Mononuclear cell (primary cell): ENCODE data around the gene ATP8B1. TPM values are rescaled to one million over a fixed set of nuclear protein-coding genes. Genes with fewer than 3 reads are reported as not detected.
"Not testable (repeated sequence)": the region's sequence is repeated elsewhere in the genome, so short reads cannot be mapped to it uniquely, and the experiment has no call there.

Source experiments
- H3K27me3 ChIP-seq: 2 replicates; pipeline ENCODE4 v1.6.0; 2011; ENCODE audit warnings: low read length, control low read depth; ENCODE audit not compliant: insufficient read depth
- H3K4me1 ChIP-seq: 2 replicates; pipeline ENCODE4 v1.5.1; 2011; ENCODE audit warnings: mild to moderate bottlenecking, low read length, control low read depth; ENCODE audit not compliant: insufficient read depth
- H3K4me3 ChIP-seq: 2 replicates; pipeline ENCODE4 v1.5.1; 2011; ENCODE audit warnings: mild to moderate bottlenecking, low read length, moderate library complexity
- H3K9me3 ChIP-seq: 2 replicates; pipeline ENCODE4 v1.5.1; 2011; ENCODE audit warnings: low read depth, mild to moderate bottlenecking, control low read depth, low read length
- total RNA-seq: library from RNA; depleted of rRNA; stranded (reverse); fragments of >200 nt; gene quantifications from one replicate; pipeline ENCODE4 v1.2.3, GENCODE V29; 2012

Gene ATP8B1
- total RNA-seq, 1 donor = not detected

- Histone ChIP-seq H3K4me3 (no peak overlapping the region), H3K9me3 (no peaks in the 10 kb centered on the region), H3K27me3 (no peaks in the 10 kb centered on the region), H3K4me1 (peaks cover 17% of the 10 kb centered on the region)
These were observed 58.9 kb downstream of the ATP8B1 start for GRCh38 chr18:57744211-57744694.

GRCh38 chr18:57743008-57743407 is 60.1 kb downstream of the ATP8B1 start:
- Histone ChIP-seq H3K27me3 (no peaks in the 10 kb centered on the region), H3K4me1 (peaks cover 10% of the 10 kb centered on the region), H3K9me3 (no peaks in the 10 kb centered on the region), H3K4me3 (no peak overlapping the region)

- Histone ChIP-seq H3K4me1 (peaks cover 16% of the 10 kb centered on the region), H3K27me3 (no peaks in the 10 kb centered on the region), H3K4me3 (no peak overlapping the region), H3K9me3 (no peaks in the 10 kb centered on the region)
These were observed 61.8 kb downstream of the ATP8B1 start for GRCh38 chr18:57741273-57741672.

GRCh38 chr18:57738078-57738477 is 65.0 kb downstream of the ATP8B1 start:
- Histone ChIP-seq H3K9me3 (no peaks in the 10 kb centered on the region), H3K27me3 (no peaks in the 10 kb centered on the region), H3K4me1 (peaks cover 16% of the 10 kb centered on the region), H3K4me3 (no peak overlapping the region)

- H3K4me1 ChIP-seq = peaks cover 16% of the 10 kb centered on the region
- H3K27me3 ChIP-seq = no peaks in the 10 kb centered on the region
- H3K4me3 ChIP-seq = no peak overlapping the region
- H3K9me3 ChIP-seq = no peaks in the 10 kb centered on the region
These were observed 65.6 kb downstream of the ATP8B1 start for GRCh38 chr18:57737400-57738060.

- peaks cover 18% of the 10 kb centered on the region for H3K4me1 ChIP-seq
- not testable (repeated sequence) for H3K27me3 ChIP-seq, H3K9me3 ChIP-seq, H3K4me3 ChIP-seq
These were observed 68.1 kb downstream of the ATP8B1 start for GRCh38 chr18:57735042-57735441.

GRCh38 chr18:57733861-57734260 is 69.3 kb downstream of the ATP8B1 start:
- Histone ChIP-seq H3K27me3 (no peaks in the 10 kb centered on the region), H3K4me3 (no peak overlapping the region), H3K4me1 (peaks cover 29% of the 10 kb centered on the region), H3K9me3 (no peaks in the 10 kb centered on the region)

GRCh38 chr18:57730146-57730545 is 73.0 kb downstream of the ATP8B1 start:
- H3K4me1 ChIP-seq = peaks cover 25% of the 10 kb centered on the region
- H3K4me3 ChIP-seq = no peak overlapping the region
- no peaks in the 10 kb centered on the region for H3K27me3 ChIP-seq
- peaks cover 14% of the 10 kb centered on the region for H3K9me3 ChIP-seq

- H3K4me3 ChIP-seq = no peak overlapping the region
- H3K4me1 ChIP-seq = peaks cover 25% of the 10 kb centered on the region
- peaks cover 14% of the 10 kb centered on the region for H3K9me3 ChIP-seq
- no peaks in the 10 kb centered on the region for H3K27me3 ChIP-seq
These were observed 74.1 kb downstream of the ATP8B1 start for GRCh38 chr18:57728941-57729511.

- H3K4me1 ChIP-seq = peaks cover 25% of the 10 kb centered on the region
- peaks cover 14% of the 10 kb centered on the region for H3K9me3 ChIP-seq
- no peak overlapping the region for H3K4me3 ChIP-seq
- no peaks in the 10 kb centered on the region for H3K27me3 ChIP-seq
These were observed 74.9 kb downstream of the ATP8B1 start for GRCh38 chr18:57727952-57728807.

GRCh38 chr18:57719211-57719935 is 83.7 kb downstream of the ATP8B1 start:
- not testable (repeated sequence) for H3K27me3 ChIP-seq, H3K4me1 ChIP-seq

GRCh38 chr18:57716549-57716948 is 86.6 kb downstream of the ATP8B1 start:
- H3K9me3 ChIP-seq = peaks cover 11% of the 10 kb centered on the region
- H3K4me1 ChIP-seq = no peaks in the 10 kb centered on the region
- H3K4me3 ChIP-seq = no peak overlapping the region
- H3K27me3 ChIP-seq = no peaks in the 10 kb centered on the region

More at GRCh38 chr18:57719211-57719935, 83.7 kb downstream of the ATP8B1 start:
- not testable (repeated sequence) for H3K4me3 ChIP-seq
- H3K9me3 ChIP-seq = peaks cover 11% of the 10 kb centered on the region

GRCh38 chr18:57715671-57716070 is 87.4 kb downstream of the ATP8B1 start:
- no peaks in the 10 kb centered on the region for H3K27me3 ChIP-seq
- no peaks in the 10 kb centered on the region for H3K4me1 ChIP-seq
- H3K9me3 ChIP-seq = peaks cover 11% of the 10 kb centered on the region
- H3K4me3 ChIP-seq = no peak overlapping the region

GRCh38 chr18:57715073-57715472 is 88.0 kb downstream of the ATP8B1 start:
- Histone ChIP-seq H3K27me3 (no peaks in the 10 kb centered on the region), H3K4me1 (no peaks in the 10 kb centered on the region), H3K4me3 (no peak overlapping the region), H3K9me3 (peaks cover 11% of the 10 kb centered on the region)

GRCh38 chr18:57710226-57710625 is 92.9 kb downstream of the ATP8B1 start:
- no peaks in the 10 kb centered on the region for H3K4me1 ChIP-seq
- no peaks in the 10 kb centered on the region for H3K27me3 ChIP-seq
- peaks cover 4% of the 10 kb centered on the region for H3K9me3 ChIP-seq
- no peak overlapping the region for H3K4me3 ChIP-seq
